Spleen (tissue), 7 donors: ENCODE data around the gene KIF25.

Experiments
- CTCF ChIP-seq, 11 experiments: fragments of 200-600 bp in 7 of 11; fragments of 450-650 bp in 4 of 11; sonication (generic) in 4 of 11; IDR thresholded peaks in 8 of 11; conservative IDR thresholded peaks in 3 of 11; 1 replicate in 7 of 11; 2 replicates in 4 of 11; pipeline versions ENCODE4 v1.4.0 to v1.8.0; 2016 to 2021; ENCODE audit warnings: antibody characterized with exemption in 11 of 11, inconsistent platforms in 4 of 11, mild to moderate bottlenecking in 1 of 11
- POLR2A ChIP-seq, 3 donors: fragments of 450-650 bp; IDR thresholded peaks; one replicate each; pipeline ENCODE4 v1.5.1; 2017; ENCODE audit warnings: antibody characterized with exemption in 3 of 3, mild to moderate bottlenecking in 1 of 3
- POLR2AphosphoS5 ChIP-seq, 3 donors: sonication (generic); formaldehyde crosslinking; IDR thresholded peaks; one replicate each; pipeline ENCODE4 v1.5.1; 2017; ENCODE audit warnings: antibody characterized with exemption in 3 of 3
- donor health status: DM: no; HTN: no; CAD: no; lungs with moderate emphysema.
- donor health status: DM: no; HTN: no; CAD: no.
- donor health status: DM: no; HTN: no; CAD: no.

- no peak for TF ChIP-seq CTCF (IDR thresholded peaks at IDR 0.05 in 8 of 11, conservative IDR thresholded peaks at IDR 0.05 in 3 of 11)
- TF ChIP-seq POLR2A (IDR thresholded peaks at IDR 0.05) = no peak
- TF ChIP-seq POLR2AphosphoS5 (IDR thresholded peaks at IDR 0.05) = no peak
These were observed 36.9 kb upstream of the KIF25 start for GRCh38 chr6:167960579-167960978.
